Ovary (tissue), 10 donors: ENCODE results near the gene DFFA. TPM values are rescaled to one million over a fixed set of nuclear protein-coding genes. Genes with fewer than 3 reads are reported as not detected.
A peak's percentile ranks its signal among the peaks of the same experiment; 100 is the strongest.

Source experiments
- DNase-seq, 5 donors: peaks; one replicate each; pipeline ENCODE4 v3.0.0-alpha.2; 2019 to 2020
- H3K27ac ChIP-seq, 2 donors: fragments of 200-600 bp; one replicate each; pipeline versions ENCODE4 v1.5.1 to v1.8.0; 2019 to 2022
- H3K27me3 ChIP-seq: fragments of 200-600 bp; one replicate; pipeline ENCODE4 v1.8.0; 2022
- H3K36me3 ChIP-seq: fragments of 200-600 bp; sonication (generic); one replicate; pipeline ENCODE4 v1.5.1; 2019
- H3K4me1 ChIP-seq: one replicate; pipeline ENCODE4 v1.8.1; 2013; ENCODE audit warnings: mild to moderate bottlenecking, moderate library complexity; ENCODE audit not compliant: insufficient read depth
- H3K4me3 ChIP-seq: fragments of 200-600 bp; sonication (generic); one replicate; pipeline ENCODE4 v1.5.1; 2017
- H3K9me3 ChIP-seq, 2 donors: fragments of 200-600 bp in 1 of 2; sonication (generic) in 1 of 2; one replicate each; pipeline versions ENCODE4 v1.5.1 to v1.8.1; 2013 to 2019; ENCODE audit warnings: mild to moderate bottlenecking in 1 of 2, moderate library complexity in 1 of 2
- CTCF ChIP-seq, 3 donors: fragments of 450-650 bp in 2 of 3; fragments of 200-600 bp in 1 of 3; IDR thresholded peaks; one replicate each; pipeline versions ENCODE4 v1.5.1 to v1.8.0; 2016 to 2022; ENCODE audit warnings: antibody characterized with exemption in 3 of 3, mild to moderate bottlenecking in 1 of 3
- EP300 ChIP-seq: sonication (generic); formaldehyde crosslinking; IDR thresholded peaks from one replicate; pipeline ENCODE4 v1.6.1; 2017; ENCODE audit warnings: antibody characterized with exemption
- POLR2A ChIP-seq: fragments of 450-650 bp; IDR thresholded peaks from one replicate; pipeline ENCODE4 v1.6.1; 2017; ENCODE audit warnings: antibody characterized with exemption, mild to moderate bottlenecking, moderate library complexity
- WGBS, 3 donors: extraction: QIAGEN DNeasy Blood & Tissue Kit in 1 of 3; methylation state at CpG; one replicate each; pipeline versions ENCODE4 v1.1.5 to v1.1.7; 2013 to 2017; 5-methylcytosine and 5-hydroxymethylcytosine counted together
- intact Hi-C, 4 donors: fragments of 100-400 bp; cut with DNase I; formaldehyde crosslinking; loops; one replicate each; pipeline versions ENCODE4 v1.11.0 to v1.15.1; 2022 to 2023
- long read RNA-seq, 3 donors: library from polyadenylated mRNA in 2 of 3; unstranded in 2 of 3; transcript quantifications; one replicate each; pipeline ENCODE4 v2.0.0 and lab custom pipeline, GENCODE V29; 2021 to 2026
- polyA plus RNA-seq, 2 donors: library from polyadenylated mRNA; stranded (reverse); fragments of 200-250 nt in 1 of 2; fragments of 350-450 nt in 1 of 2; fragmentation: Illumina TruSeq in 1 of 2; extraction: RNeasy Lipid Tissue Mini Kit (QIAGEN cat#74804) in 1 of 2; gene quantifications; one replicate each; pipeline ENCODE4 v1.2.3, GENCODE V29; 2013 to 2014
- total RNA-seq, 7 donors: library from RNA; depleted of rRNA in 2 of 7; stranded (reverse); fragments of >200 nt in 2 of 7; fragmentation: NEBNext Ultra II Directional in 3 of 7; extraction: Animal tissue kit (Norgen Biotek cat#: 25700) in 3 of 7; gene quantifications; one replicate each; pipeline versions ENCODE4 v1.1.0 to v1.2.4, GENCODE V29; 2016 to 2023
- donor health status: DM: no; HTN: no; CAD: no; lungs with moderate emphysema.
- donor health status: DM: no; HTN: no; CAD: no.
- donor health status: Bipolar disorder and iron deficiency.
- donor health status: DM: yes; HTN: yes; CAD: no.
- donor health status: DM: no; HTN: no; CAD: no.
- donor health status: DM: yes; HTN: yes; CAD: no.

The DFFA gene
- 10 to 100 TPM; 14.8 to 37.4 (median 33.0) TPM for total RNA-seq
- polyA plus RNA-seq = 10 to 100 TPM; 17.7 to 36.7 TPM
- long read RNA-seq, donor 1, full-length matches to known transcripts = 296 of 327 reads
- long read RNA-seq, donor 1, partial matches to known transcripts = 9 of 327 reads
- long read RNA-seq, donor 1, other reads (novel, unspliced or antisense) = 22 of 327 reads
- long read RNA-seq, donor 2, full-length matches to known transcripts = 20 of 20 reads
- long read RNA-seq, donor 2, partial matches to known transcripts = 0 of 20 reads
- long read RNA-seq, donor 2, other reads (novel, unspliced or antisense) = 0 of 20 reads
- long read RNA-seq, donor 3, full-length matches to known transcripts = 13 of 28 reads
- long read RNA-seq, donor 3, partial matches to known transcripts = 1 of 28 reads
- long read RNA-seq, donor 3, other reads (novel, unspliced or antisense) = 14 of 28 reads

DNA sequence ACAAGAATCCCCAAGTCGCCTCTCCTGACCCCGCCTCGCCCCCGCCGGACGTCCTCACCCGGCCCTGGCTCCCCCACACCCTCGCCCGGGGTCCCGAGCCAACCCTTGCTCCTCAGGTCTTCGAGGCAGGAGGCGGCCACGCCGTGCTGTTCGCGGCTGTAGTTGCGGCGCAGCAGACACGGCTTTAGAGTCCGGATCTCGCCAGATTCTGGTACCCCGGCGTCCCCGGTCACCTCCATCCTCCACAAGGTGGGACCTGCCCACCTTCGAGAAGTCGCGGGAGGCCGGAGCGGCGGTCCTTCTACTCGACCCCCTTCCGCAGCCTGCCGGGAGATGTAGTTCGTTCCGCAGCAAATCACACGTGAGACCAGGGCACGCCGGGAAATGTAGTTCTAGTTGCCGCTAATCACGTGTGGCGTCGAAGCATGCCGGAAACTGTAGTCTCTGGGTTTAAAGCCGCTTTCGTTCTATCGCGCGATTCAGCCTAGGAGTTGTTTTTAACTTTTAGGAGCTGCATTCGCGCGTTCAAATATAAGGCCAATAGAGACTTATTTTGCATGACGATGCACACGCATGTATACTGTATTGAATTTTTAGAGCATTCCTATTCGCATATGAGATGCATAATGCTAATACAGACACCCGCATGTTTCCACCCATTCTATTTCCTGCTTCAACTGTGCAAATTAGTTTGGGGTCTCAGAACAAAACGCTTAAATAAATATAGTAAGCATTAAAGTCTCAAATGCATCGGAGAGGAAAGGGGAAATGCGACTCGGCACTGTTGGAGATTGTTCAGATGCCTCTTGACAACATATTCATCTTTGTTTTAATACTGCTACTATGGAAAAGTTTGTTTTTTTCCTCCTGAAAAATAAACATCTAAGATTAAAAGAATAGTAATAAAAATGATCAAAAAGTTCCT is at the start of gene DFFA:
DFFA (minus strand) TSS at position 310 of the 925 bp plus-strand sequence; CDS start at position 239, 71 bp downstream.
- Histone ChIP-seq H3K4me3 (peak within 1 kb of the TSS; percentile 87), H3K36me3 (no peaks in the 10 kb centered on the region), H3K27me3 (no peaks in the 10 kb centered on the region), H3K9me3 (no peaks in the 10 kb centered on the region), H3K27ac (peak within 1 kb of the TSS; percentile 50 to 58), H3K4me1 (peaks cover 7% of the 10 kb centered on the region)
- 1 to 2% (median 1%) methylated on average over 53 to 59 of the region's 59 CpGs for WGBS, 3 donors
- intact Hi-C loops = no loop called here
- DNase-seq = peak; percentile 89 to 93 (median 92)
- peak; percentile 33 for TF ChIP-seq POLR2A
- no peak for TF ChIP-seq EP300

GRCh38 chr1:10521537-10522157 is 49.3 kb upstream of the DFFA start:
- Histone ChIP-seq H3K27ac (no peak overlapping the region), H3K36me3 (no peaks in the 10 kb centered on the region), H3K27me3 (no peaks in the 10 kb centered on the region), H3K9me3 (no peaks in the 10 kb centered on the region), H3K4me1 (peaks cover 3% of the 10 kb centered on the region), H3K4me3 (no peak overlapping the region)
- intact Hi-C loops = no loop called here
- 90 to 93% (median 92%) methylated on average over 8 of the region's 8 CpGs for WGBS, 3 donors
- DNase-seq = no peak
- no peak for TF ChIP-seq EP300
- TF ChIP-seq POLR2A = no peak
- no peak for TF ChIP-seq CTCF (IDR thresholded peaks at IDR 0.05)

- Histone ChIP-seq H3K36me3 (no peaks in the 10 kb centered on the region), H3K4me1 (peaks cover 4% of the 10 kb centered on the region), H3K27me3 (no peaks in the 10 kb centered on the region), H3K9me3 (no peaks in the 10 kb centered on the region), H3K4me3 (no peak overlapping the region), H3K27ac (no peak overlapping the region)
- WGBS, 3 donors = 63 to 74% (median 73%) methylated on average over 1 of the region's 1 CpG
- intact Hi-C loops = no loop called here
- TF ChIP-seq CTCF (IDR thresholded peaks at IDR 0.05) (no peak), POLR2A (no peak), EP300 (no peak)
- DNase-seq = no peak
These were observed 48.6 kb upstream of the DFFA start for GRCh38 chr1:10520952-10521351.

DNA sequence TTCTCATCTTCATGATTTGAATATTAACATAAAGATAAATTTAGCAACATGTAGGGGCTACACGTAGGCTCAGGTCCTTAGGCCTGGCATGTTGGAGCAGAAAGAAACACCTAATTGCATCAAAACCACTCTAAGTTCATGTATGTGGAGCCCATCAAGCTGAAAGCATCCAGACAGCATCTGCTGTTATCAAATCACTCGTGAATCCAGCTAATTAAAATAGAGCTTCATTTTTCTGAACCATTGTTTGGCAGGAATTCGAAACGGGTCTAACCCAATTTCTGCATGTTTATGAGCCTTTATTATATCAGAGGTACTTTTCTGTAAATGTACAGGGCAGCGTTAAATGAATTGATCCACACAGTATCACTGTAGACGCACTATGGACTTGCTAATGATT is 48.2 kb upstream of the DFFA start:
- TF ChIP-seq CTCF (IDR thresholded peaks at IDR 0.05) (no peak), EP300 (no peak), POLR2A (no peak)
- DNase-seq = no peak
- Histone ChIP-seq H3K4me1 (peaks cover 4% of the 10 kb centered on the region), H3K36me3 (no peaks in the 10 kb centered on the region), H3K27me3 (no peaks in the 10 kb centered on the region), H3K27ac (no peak overlapping the region), H3K4me3 (no peak overlapping the region), H3K9me3 (no peaks in the 10 kb centered on the region)
- WGBS, 3 donors = 92 to 95% (median 93%) methylated on average over 6 of the region's 6 CpGs
- intact Hi-C loops = no loop called here
